ENCODE data around the gene MFRP. TPM values are rescaled to one million over a fixed set of nuclear protein-coding genes. Genes with fewer than 3 reads are reported as not detected.

Gene MFRP
- total and polyA plus RNA-seq, 8 donors, result not detected

GRCh38 chr11:119376197-119376847 lies 29.8 kb upstream of the MFRP start:
- H3K4me1 ChIP-seq, result peaks cover 34 to 91% (median 58%) of the 10 kb centered on the region in 4 donors
- H3K4me3 ChIP-seq, result peak overlapping the region in 1 of 4 donors; percentile 5
- peak overlapping the region; percentile 5 to 93 (median 81) for H3K27ac ChIP-seq
- intact Hi-C loops (cut with DNase I; ENCODE audit: low total_unique reads), result no loop called here
- TF ChIP-seq CTCF (IDR thresholded peaks at IDR 0.05), result no peak
- TF ChIP-seq POLR2AphosphoS5 (IDR thresholded peaks at IDR 0.05), result peak in 1 of 3 donors; percentile 51
- H3K9me3 ChIP-seq, result no peaks in the 10 kb centered on the region
- H3K36me3 ChIP-seq, result no peaks in the 10 kb centered on the region
- H3K27me3 ChIP-seq, result no peaks in the 10 kb centered on the region
- 23 to 54% (median 47%) methylated on average over 3 to 11 of the region's 11 CpGs for WGBS, 5 donors
- DNase-seq, result peak; percentile 80 to 84

- H3K4me1 ChIP-seq, result peaks cover 36 to 91% (median 57%) of the 10 kb centered on the region in 4 donors
- intact Hi-C loops (cut with DNase I; ENCODE audit: low total_unique reads), result no loop called here
- no peaks in the 10 kb centered on the region for H3K36me3 ChIP-seq
- no peaks in the 10 kb centered on the region for H3K9me3 ChIP-seq
- 43 to 55% (median 48%) methylated on average over 11 to 14 of the region's 14 CpGs for WGBS, 5 donors
- peak overlapping the region in 1 of 4 donors; percentile 5 for H3K4me3 ChIP-seq
- peak overlapping the region; percentile 46 to 93 (median 81) for H3K27ac ChIP-seq
- H3K27me3 ChIP-seq, result no peaks in the 10 kb centered on the region
- peak in 1 of 2 donors; percentile 85 for DNase-seq
- peak in 2 of 3 donors; percentile 69 to 92 for TF ChIP-seq POLR2AphosphoS5 (IDR thresholded peaks at IDR 0.05)
- no peak for TF ChIP-seq CTCF (IDR thresholded peaks at IDR 0.05)
- TF ChIP-seq EP300 (IDR thresholded peaks at IDR 0.05), result peak; percentile 88
Measured at GRCh38 chr11:119375337-119376196, 29.1 kb upstream of the MFRP start.

GRCh38 chr11:119374632-119375336 lies 28.3 kb upstream of the MFRP start:
- Histone ChIP-seq H3K4me3 (no peak overlapping the region), H3K27me3 (no peaks in the 10 kb centered on the region), H3K27ac (peak overlapping the region in 4 of 5 donors; percentile 77 to 93 (median 81)), H3K36me3 (no peaks in the 10 kb centered on the region), H3K4me1 (peaks cover 43 to 92% (median 62%) of the 10 kb centered on the region in 4 donors), H3K9me3 (no peaks in the 10 kb centered on the region)
- DNase-seq, result peak in 1 of 2 donors; percentile 61
- 38 to 46% (median 41%) methylated on average over 10 to 11 of the region's 11 CpGs for WGBS, 5 donors
- intact Hi-C loops (cut with DNase I; ENCODE audit: low total_unique reads), result no loop called here
- TF ChIP-seq CTCF (IDR thresholded peaks at IDR 0.05) (no peak), POLR2A (IDR thresholded peaks at IDR 0.05) (no peak), POLR2AphosphoS5 (IDR thresholded peaks at IDR 0.05) (no peak), EP300 (IDR thresholded peaks at IDR 0.05) (no peak)
